HEK293T (cell line): ENCODE measurements around the gene RASSF3.

Experiments used
- CTCF ChIA-PET: fragments of 350-600 bp; formaldehyde crosslinking; extraction: SDS; loops from one replicate; lab custom pipeline; 2021; ENCODE audit warnings: antibody characterized with exemption, inconsistent platforms; lab: Yijun Ruan, JAX
- POLR2A ChIA-PET: fragments of 350-600 bp; formaldehyde crosslinking; extraction: SDS; loops from one replicate; lab custom pipeline; 2020; ENCODE audit warnings: antibody characterized with exemption, inconsistent platforms; lab: Yijun Ruan, JAX
- DNase-seq: peaks from one replicate; pipeline ENCODE4 v3.0.0; 2012; ENCODE audit warnings: mixed read lengths; ENCODE audit errors: extremely low spot score
- ARNT ChIP-seq: fragments of 450-650 bp; IDR thresholded peaks from 2 replicates; pipeline ENCODE4 v1.6.1; 2017; ENCODE audit warnings: mild to moderate bottlenecking
- BHLHE40 ChIP-seq: fragments of 450-650 bp; IDR thresholded peaks from 2 replicates; pipeline ENCODE4 v1.6.1; 2016; ENCODE audit warnings: mild to moderate bottlenecking, moderate library complexity, borderline replicate concordance
- CTBP1 ChIP-seq: fragments of 450-650 bp; IDR thresholded peaks from 2 replicates; pipeline ENCODE4 v1.6.1; 2016; ENCODE audit warnings: borderline replicate concordance
- ELF4 ChIP-seq: fragments of 450-650 bp; IDR thresholded peaks from 2 replicates; pipeline ENCODE4 v1.6.1; 2017; ENCODE audit warnings: antibody characterized with exemption
- FOXA1 ChIP-seq: fragments of 450-650 bp; IDR thresholded peaks from 2 replicates; pipeline ENCODE4 v1.6.1; 2016; ENCODE audit warnings: mild to moderate bottlenecking
- FOXK2 ChIP-seq: fragments of 450-650 bp; IDR thresholded peaks from 2 replicates; pipeline ENCODE4 v1.6.1; 2016; ENCODE audit warnings: mild to moderate bottlenecking
- FOXM1 ChIP-seq: fragments of 450-650 bp; IDR thresholded peaks from 2 replicates; pipeline ENCODE4 v1.6.1; 2017; ENCODE audit warnings: mild to moderate bottlenecking, borderline replicate concordance
- HDGF ChIP-seq: fragments of 450-650 bp; IDR thresholded peaks from 2 replicates; pipeline ENCODE4 v1.6.1; 2017; ENCODE audit warnings: antibody characterized with exemption, borderline replicate concordance
- L3MBTL2 ChIP-seq: fragments of 450-650 bp; conservative IDR thresholded peaks from 2 replicates; pipeline ENCODE4 v1.6.1; 2016; ENCODE audit warnings: mild to moderate bottlenecking
- LEF1 ChIP-seq: fragments of 450-650 bp; IDR thresholded peaks from 2 replicates; pipeline ENCODE4 v1.6.1; 2017; ENCODE audit warnings: mild to moderate bottlenecking, borderline replicate concordance
- NFRKB ChIP-seq: fragments of 450-650 bp; IDR thresholded peaks from 2 replicates; pipeline ENCODE4 v1.6.1; 2016; ENCODE audit warnings: mild to moderate bottlenecking, moderate library complexity
- PKNOX1 ChIP-seq: fragments of 450-650 bp; IDR thresholded peaks from 2 replicates; pipeline ENCODE4 v1.6.1; 2016
- SP1 ChIP-seq: fragments of 450-650 bp; IDR thresholded peaks from 2 replicates; pipeline ENCODE4 v1.6.1; 2017
- SUZ12 ChIP-seq: fragments of 450-650 bp; IDR thresholded peaks from 2 replicates; pipeline ENCODE4 v1.6.1; 2016; ENCODE audit warnings: mild to moderate bottlenecking
- TARDBP ChIP-seq: fragments of 450-650 bp; IDR thresholded peaks from 2 replicates; pipeline ENCODE4 v1.6.1; 2016
- ZNF384 ChIP-seq: fragments of 450-650 bp; IDR thresholded peaks from 2 replicates; pipeline ENCODE4 v1.6.1; 2016

RASSF3 gene

DNA sequence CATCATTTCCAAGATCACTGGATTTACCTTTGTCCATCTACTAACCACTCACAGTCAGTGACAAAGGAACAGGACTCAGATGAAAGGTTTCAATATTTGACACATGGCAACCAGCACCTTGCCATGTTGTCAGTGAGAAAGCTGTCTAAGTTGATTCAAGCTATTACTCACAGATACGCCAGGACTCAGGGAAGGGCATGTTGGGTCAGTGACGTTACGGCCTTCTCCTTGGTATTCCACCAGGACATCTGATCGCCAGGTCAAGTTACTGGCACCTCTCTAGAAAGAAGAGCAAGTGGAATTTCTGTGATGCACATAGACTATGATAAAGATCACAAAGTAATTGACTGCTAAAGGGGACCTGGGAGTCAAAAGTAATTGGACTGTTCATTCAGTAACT, 112.5 kb downstream of the RASSF3 start:
- ChIA-PET POLR2A (no interaction called here), CTCF (no interaction called here)
- no peak for TF ChIP-seq SP1
- no peak for TF ChIP-seq TARDBP
- no peak for TF ChIP-seq SUZ12
- no peak for TF ChIP-seq LEF1
- no peak for TF ChIP-seq ELF4
- no peak for TF ChIP-seq ZNF384
- no peak for TF ChIP-seq L3MBTL2
- TF ChIP-seq FOXA1 = no peak
- no peak for TF ChIP-seq CTBP1
- TF ChIP-seq NFRKB = no peak
- no peak for TF ChIP-seq HDGF
- TF ChIP-seq PKNOX1 = no peak
- no peak for TF ChIP-seq BHLHE40
- DNase-seq = no peak

- ChIA-PET POLR2A (no interaction called here), CTCF (no interaction called here)
- DNase-seq = no peak
- no peak for TF ChIP-seq FOXM1
- TF ChIP-seq PKNOX1 = no peak
- no peak for TF ChIP-seq SP1
- TF ChIP-seq ARNT = no peak
- TF ChIP-seq SUZ12 = no peak
- TF ChIP-seq FOXA1 = no peak
- TF ChIP-seq CTBP1 = no peak
- no peak for TF ChIP-seq ELF4
- TF ChIP-seq NFRKB = no peak
- no peak for TF ChIP-seq ZNF384
Observed at GRCh38 chr12:64723630-64724029, 113.3 kb downstream of the RASSF3 start.

- TF ChIP-seq FOXA1 (no peak), ARNT (no peak), SUZ12 (no peak), HDGF (no peak), TARDBP (no peak), LEF1 (no peak), L3MBTL2 (no peak), ZNF384 (no peak), BHLHE40 (no peak), NFRKB (no peak), FOXM1 (no peak), FOXK2 (no peak), PKNOX1 (no peak), SP1 (no peak), CTBP1 (no peak), ELF4 (no peak)
- ChIA-PET POLR2A (no interaction called here), CTCF (no interaction called here)
- no peak for DNase-seq
Observed at GRCh38 chr12:64724201-64724745, 114.0 kb downstream of the RASSF3 start.

- CTCF ChIA-PET = no interaction called here
- POLR2A ChIA-PET = no interaction called here
- TF ChIP-seq ARNT (no peak), HDGF (no peak), FOXM1 (no peak), FOXA1 (no peak), FOXK2 (no peak), CTBP1 (no peak), NFRKB (no peak), PKNOX1 (no peak), ZNF384 (no peak), L3MBTL2 (no peak), TARDBP (no peak), SP1 (no peak), LEF1 (no peak)
- DNase-seq = no peak
Observed at GRCh38 chr12:64729909-64730587, 119.8 kb downstream of the RASSF3 start.

- ChIA-PET POLR2A (no interaction called here), CTCF (no interaction called here)
- no peak for DNase-seq
- TF ChIP-seq SUZ12 (no peak), ZNF384 (no peak), ELF4 (no peak), BHLHE40 (no peak), LEF1 (no peak), SP1 (no peak), L3MBTL2 (no peak), FOXA1 (no peak), NFRKB (no peak), TARDBP (no peak), FOXK2 (no peak), HDGF (no peak), CTBP1 (no peak), PKNOX1 (no peak), ARNT (no peak), FOXM1 (no peak)
Observed at GRCh38 chr12:64730588-64730969, 120.3 kb downstream of the RASSF3 start.
